ENCODE data around the gene HSPA1L.

DNA sequence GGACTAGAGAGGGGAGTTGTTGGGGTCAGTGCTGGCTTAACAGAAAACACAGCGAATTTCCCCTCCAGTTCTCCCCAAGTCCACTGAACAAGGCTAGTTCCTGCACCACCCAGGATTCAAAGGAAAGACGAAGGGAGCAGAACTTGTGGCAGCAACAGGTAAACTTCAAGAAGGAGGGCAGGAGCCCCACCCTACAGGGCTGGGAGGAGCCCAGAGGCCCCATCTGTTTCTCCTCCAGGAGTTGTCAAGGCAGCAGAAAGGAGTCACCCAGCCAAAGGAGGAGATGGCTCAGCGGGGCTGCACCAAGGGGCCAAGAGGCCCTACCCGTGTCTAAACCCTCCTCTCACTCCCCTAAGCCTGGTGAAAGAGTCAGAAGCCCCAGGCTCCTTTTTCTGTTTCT, 50.9 kb downstream of the HSPA1L start:
- TF ChIP-seq, protein P1, sequence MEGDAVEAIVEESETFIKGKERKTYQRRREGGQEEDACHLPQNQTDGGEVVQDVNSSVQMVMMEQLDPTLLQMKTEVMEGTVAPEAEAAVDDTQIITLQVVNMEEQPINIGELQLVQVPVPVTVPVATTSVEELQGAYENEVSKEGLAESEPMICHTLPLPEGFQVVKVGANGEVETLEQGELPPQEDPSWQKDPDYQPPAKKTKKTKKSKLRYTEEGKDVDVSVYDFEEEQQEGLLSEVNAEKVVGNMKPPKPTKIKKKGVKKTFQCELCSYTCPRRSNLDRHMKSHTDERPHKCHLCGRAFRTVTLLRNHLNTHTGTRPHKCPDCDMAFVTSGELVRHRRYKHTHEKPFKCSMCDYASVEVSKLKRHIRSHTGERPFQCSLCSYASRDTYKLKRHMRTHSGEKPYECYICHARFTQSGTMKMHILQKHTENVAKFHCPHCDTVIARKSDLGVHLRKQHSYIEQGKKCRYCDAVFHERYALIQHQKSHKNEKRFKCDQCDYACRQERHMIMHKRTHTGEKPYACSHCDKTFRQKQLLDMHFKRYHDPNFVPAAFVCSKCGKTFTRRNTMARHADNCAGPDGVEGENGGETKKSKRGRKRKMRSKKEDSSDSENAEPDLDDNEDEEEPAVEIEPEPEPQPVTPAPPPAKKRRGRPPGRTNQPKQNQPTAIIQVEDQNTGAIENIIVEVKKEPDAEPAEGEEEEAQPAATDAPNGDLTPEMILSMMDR (conservative IDR thresholded peaks at IDR 0.05; ENCODE audit: low read depth in 2 of 2), result no peak
- TF ChIP-seq EZH2 (IDR thresholded peaks at IDR 0.05; ENCODE audit: low read depth, unreplicated experiment), result no peak
- TF ChIP-seq POLR2AphosphoS5 (IDR thresholded peaks at IDR 0.05; ENCODE audit: low read depth), result no peak
- TF ChIP-seq, protein P2, sequence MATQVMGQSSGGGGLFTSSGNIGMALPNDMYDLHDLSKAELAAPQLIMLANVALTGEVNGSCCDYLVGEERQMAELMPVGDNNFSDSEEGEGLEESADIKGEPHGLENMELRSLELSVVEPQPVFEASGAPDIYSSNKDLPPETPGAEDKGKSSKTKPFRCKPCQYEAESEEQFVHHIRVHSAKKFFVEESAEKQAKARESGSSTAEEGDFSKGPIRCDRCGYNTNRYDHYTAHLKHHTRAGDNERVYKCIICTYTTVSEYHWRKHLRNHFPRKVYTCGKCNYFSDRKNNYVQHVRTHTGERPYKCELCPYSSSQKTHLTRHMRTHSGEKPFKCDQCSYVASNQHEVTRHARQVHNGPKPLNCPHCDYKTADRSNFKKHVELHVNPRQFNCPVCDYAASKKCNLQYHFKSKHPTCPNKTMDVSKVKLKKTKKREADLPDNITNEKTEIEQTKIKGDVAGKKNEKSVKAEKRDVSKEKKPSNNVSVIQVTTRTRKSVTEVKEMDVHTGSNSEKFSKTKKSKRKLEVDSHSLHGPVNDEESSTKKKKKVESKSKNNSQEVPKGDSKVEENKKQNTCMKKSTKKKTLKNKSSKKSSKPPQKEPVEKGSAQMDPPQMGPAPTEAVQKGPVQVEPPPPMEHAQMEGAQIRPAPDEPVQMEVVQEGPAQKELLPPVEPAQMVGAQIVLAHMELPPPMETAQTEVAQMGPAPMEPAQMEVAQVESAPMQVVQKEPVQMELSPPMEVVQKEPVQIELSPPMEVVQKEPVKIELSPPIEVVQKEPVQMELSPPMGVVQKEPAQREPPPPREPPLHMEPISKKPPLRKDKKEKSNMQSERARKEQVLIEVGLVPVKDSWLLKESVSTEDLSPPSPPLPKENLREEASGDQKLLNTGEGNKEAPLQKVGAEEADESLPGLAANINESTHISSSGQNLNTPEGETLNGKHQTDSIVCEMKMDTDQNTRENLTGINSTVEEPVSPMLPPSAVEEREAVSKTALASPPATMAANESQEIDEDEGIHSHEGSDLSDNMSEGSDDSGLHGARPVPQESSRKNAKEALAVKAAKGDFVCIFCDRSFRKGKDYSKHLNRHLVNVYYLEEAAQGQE (IDR thresholded peaks at IDR 0.05; ENCODE audit: unreplicated experiment), result no peak

All from GM23338 (cell line).